Mesothelial cell of epicardium (in vitro differentiated cells): ENCODE measurements around the gene SMARCD2. TPM values are rescaled to one million over a fixed set of nuclear protein-coding genes. Genes with fewer than 3 reads are reported as not detected.

ENCODE experiments used
- DNase-seq, 2 experiments: peaks; one replicate each; pipeline ENCODE4 v3.0.0; 2021; ENCODE audit warnings: low spot score in 2 of 2; ENCODE audit not compliant: unreplicated experiment in 2 of 2
- H3K27ac Mint-ChIP-seq: 2 replicates; pipeline ENCODE4 v1.8.0; 2021; ENCODE audit warnings: mixed read lengths
- H3K27me3 Mint-ChIP-seq: 2 replicates; pipeline ENCODE4 v1.8.0; 2021; ENCODE audit warnings: low read depth, mixed read lengths
- H3K36me3 Mint-ChIP-seq: 2 replicates; pipeline ENCODE4 v1.8.0; 2021; ENCODE audit warnings: mixed read lengths
- H3K4me1 Mint-ChIP-seq: 2 replicates; pipeline ENCODE4 v1.8.0; 2021; ENCODE audit warnings: mixed read lengths
- H3K4me3 Mint-ChIP-seq: 2 replicates; pipeline ENCODE4 v1.8.0; 2021; ENCODE audit warnings: mild to moderate bottlenecking, moderate library complexity, mixed read lengths
- H3K9me3 Mint-ChIP-seq: 2 replicates; pipeline ENCODE4 v1.8.0; 2021; ENCODE audit warnings: mixed read lengths
- total RNA-seq: library from RNA; stranded (reverse); gene quantifications from 3 replicates; pipeline ENCODE4 v1.2.1, GENCODE V29; 2021
- TF ChIP-seq, protein P1 (sequence below): fragments of 200-600 bp; sonication (generic); IDR thresholded peaks from one replicate; pipeline ENCODE4 v1.5.0; 2021; ENCODE audit warnings: antibody characterized with exemption; ENCODE audit not compliant: unreplicated experiment

SMARCD2 gene
- total RNA-seq, 1 donor from 2014 or later: 72.3 TPM

- Mint-ChIP-seq H3K4me1 (peaks cover 9% of the 10 kb centered on the region), H3K36me3 (peaks cover 25% of the 10 kb centered on the region), H3K27me3 (no peaks in the 10 kb centered on the region), H3K9me3 (no peaks in the 10 kb centered on the region), H3K27ac (no peak overlapping the region), H3K4me3 (no peak overlapping the region)
- DNase-seq: no peak
- TF ChIP-seq, protein P1, sequence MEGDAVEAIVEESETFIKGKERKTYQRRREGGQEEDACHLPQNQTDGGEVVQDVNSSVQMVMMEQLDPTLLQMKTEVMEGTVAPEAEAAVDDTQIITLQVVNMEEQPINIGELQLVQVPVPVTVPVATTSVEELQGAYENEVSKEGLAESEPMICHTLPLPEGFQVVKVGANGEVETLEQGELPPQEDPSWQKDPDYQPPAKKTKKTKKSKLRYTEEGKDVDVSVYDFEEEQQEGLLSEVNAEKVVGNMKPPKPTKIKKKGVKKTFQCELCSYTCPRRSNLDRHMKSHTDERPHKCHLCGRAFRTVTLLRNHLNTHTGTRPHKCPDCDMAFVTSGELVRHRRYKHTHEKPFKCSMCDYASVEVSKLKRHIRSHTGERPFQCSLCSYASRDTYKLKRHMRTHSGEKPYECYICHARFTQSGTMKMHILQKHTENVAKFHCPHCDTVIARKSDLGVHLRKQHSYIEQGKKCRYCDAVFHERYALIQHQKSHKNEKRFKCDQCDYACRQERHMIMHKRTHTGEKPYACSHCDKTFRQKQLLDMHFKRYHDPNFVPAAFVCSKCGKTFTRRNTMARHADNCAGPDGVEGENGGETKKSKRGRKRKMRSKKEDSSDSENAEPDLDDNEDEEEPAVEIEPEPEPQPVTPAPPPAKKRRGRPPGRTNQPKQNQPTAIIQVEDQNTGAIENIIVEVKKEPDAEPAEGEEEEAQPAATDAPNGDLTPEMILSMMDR: no peak
These were observed 9.3 kb downstream of the SMARCD2 start for GRCh38 chr17:63833026-63833740.

GRCh38 chr17:63832455-63832854 lies 10.0 kb downstream of the SMARCD2 start:
- peaks cover 25% of the 10 kb centered on the region for H3K36me3 Mint-ChIP-seq

DNA sequence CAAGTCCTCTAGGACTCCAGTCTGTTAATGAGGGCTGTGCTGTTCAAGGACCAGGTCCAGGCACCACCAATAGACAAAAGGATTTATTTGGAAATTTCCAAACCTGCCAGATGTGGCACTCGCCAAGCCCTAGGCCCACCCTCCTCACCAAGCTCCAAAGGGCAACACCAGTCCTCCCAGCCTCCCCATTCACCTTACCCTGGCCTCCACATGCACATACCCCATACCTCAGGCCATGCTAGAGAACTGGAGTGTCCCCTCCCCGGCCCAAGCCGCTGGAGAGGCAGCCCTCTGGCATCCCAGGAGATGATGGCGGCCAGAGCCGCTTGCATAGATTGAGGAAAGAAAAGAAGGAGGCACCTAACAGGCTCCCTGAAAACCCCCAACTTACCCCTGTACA lies 10.5 kb downstream of the SMARCD2 start:
- peaks cover 11% of the 10 kb centered on the region for H3K4me1 Mint-ChIP-seq
- no peaks in the 10 kb centered on the region for H3K27me3 Mint-ChIP-seq
- no peak for DNase-seq
- TF ChIP-seq, protein P1: no peak
- no peaks in the 10 kb centered on the region for H3K9me3 Mint-ChIP-seq
- H3K36me3 Mint-ChIP-seq: peaks cover 25% of the 10 kb centered on the region
- no peak overlapping the region for H3K27ac Mint-ChIP-seq
- no peak overlapping the region for H3K4me3 Mint-ChIP-seq

More at GRCh38 chr17:63832455-63832854, 10.0 kb downstream of the SMARCD2 start:
- DNase-seq: no peak
- H3K27me3 Mint-ChIP-seq: no peaks in the 10 kb centered on the region
- H3K9me3 Mint-ChIP-seq: no peaks in the 10 kb centered on the region
- H3K4me3 Mint-ChIP-seq: no peak overlapping the region
- H3K4me1 Mint-ChIP-seq: peaks cover 11% of the 10 kb centered on the region
- TF ChIP-seq, protein P1: no peak
- H3K27ac Mint-ChIP-seq: peak overlapping the region; percentile 34

DNA sequence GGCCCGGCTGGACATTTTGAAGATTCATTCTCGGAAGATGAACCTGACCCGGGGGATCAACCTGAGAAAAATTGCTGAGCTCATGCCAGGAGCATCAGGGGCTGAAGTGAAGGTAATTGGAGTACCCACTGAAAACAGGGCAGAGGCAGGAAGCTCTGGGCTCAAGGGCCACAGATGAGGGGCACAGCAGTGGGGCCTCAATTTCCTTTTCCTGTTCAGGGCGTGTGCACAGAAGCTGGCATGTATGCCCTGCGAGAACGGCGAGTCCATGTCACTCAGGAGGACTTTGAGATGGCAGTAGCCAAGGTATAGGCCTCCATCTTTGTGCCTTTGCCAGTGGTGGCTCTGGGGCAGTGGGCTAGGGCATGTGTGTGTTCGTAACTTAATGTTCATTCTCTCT lies 11.0 kb downstream of the SMARCD2 start:
- no peaks in the 10 kb centered on the region for H3K27me3 Mint-ChIP-seq
- H3K4me1 Mint-ChIP-seq: peaks cover 11% of the 10 kb centered on the region
- peaks cover 25% of the 10 kb centered on the region for H3K36me3 Mint-ChIP-seq
- DNase-seq: no peak
- H3K27ac Mint-ChIP-seq: no peak overlapping the region
- no peak overlapping the region for H3K4me3 Mint-ChIP-seq
- H3K9me3 Mint-ChIP-seq: no peaks in the 10 kb centered on the region
- TF ChIP-seq, protein P1: no peak

- Mint-ChIP-seq H3K4me1 (peaks cover 16% of the 10 kb centered on the region), H3K9me3 (no peaks in the 10 kb centered on the region), H3K27ac (peak overlapping the region; percentile 52), H3K27me3 (no peaks in the 10 kb centered on the region), H3K36me3 (peaks cover 25% of the 10 kb centered on the region), H3K4me3 (no peak overlapping the region)
- TF ChIP-seq, protein P1: no peak
- no peak for DNase-seq
These were observed 11.5 kb downstream of the SMARCD2 start for GRCh38 chr17:63830904-63831491.
